Upper lobe of left lung (tissue), 4 donors: ENCODE results near the gene DDX3X.

Experiments used
- CTCF ChIP-seq, 6 experiments: fragments of 450-650 bp in 4 of 6; fragments of 200-600 bp in 2 of 6; sonication (generic) in 2 of 6; IDR thresholded peaks; one replicate each; pipeline ENCODE4 v1.5.1; 2016 to 2019; ENCODE audit warnings: antibody characterized with exemption in 6 of 6
- EP300 ChIP-seq, 4 donors: sonication (generic); formaldehyde crosslinking; IDR thresholded peaks; one replicate each; pipeline ENCODE4 v1.5.1; 2017; ENCODE audit warnings: antibody characterized with exemption in 4 of 4, control low read depth in 2 of 4
- POLR2A ChIP-seq, 4 donors: fragments of 450-650 bp; IDR thresholded peaks; one replicate each; pipeline ENCODE4 v1.5.1; 2016 to 2017; ENCODE audit warnings: antibody characterized with exemption in 4 of 4, mild to moderate bottlenecking in 2 of 4

- TF ChIP-seq CTCF (IDR thresholded peaks at IDR 0.05) (no peak), POLR2A (IDR thresholded peaks at IDR 0.05) (no peak), EP300 (IDR thresholded peaks at IDR 0.05) (no peak)
These were observed 57.6 kb downstream of the DDX3X start for GRCh38 chrX:41391606-41392005.
